Effector memory CD4-positive, alpha-beta T cell (primary cell): ENCODE measurements around the gene C21orf58.

Experiments
- DNase-seq, 3 donors: peaks; one replicate each; pipeline ENCODE4 v3.0.0-alpha.2; 2020
- H3K27ac ChIP-seq: 2 replicates; pipeline ENCODE4 v1.7.0; 2013; ENCODE audit warnings: mild to moderate bottlenecking, low read length, moderate library complexity; ENCODE audit not compliant: insufficient read depth, poor library complexity, severe bottlenecking
- H3K27me3 ChIP-seq: replicated peaks from 2 replicates; pipeline ENCODE4 v1.7.0; 2013; ENCODE audit warnings: mild to moderate bottlenecking, low read length; ENCODE audit not compliant: insufficient read depth, control insufficient read depth, poor library complexity, severe bottlenecking
- H3K36me3 ChIP-seq: 2 replicates; pipeline ENCODE4 v1.7.0; 2013; ENCODE audit warnings: mild to moderate bottlenecking, low read length, moderate library complexity; ENCODE audit not compliant: control insufficient read depth, insufficient read depth
- H3K4me1 ChIP-seq: 2 replicates; pipeline ENCODE4 v1.7.0; 2013; ENCODE audit warnings: low read length, mild to moderate bottlenecking; ENCODE audit not compliant: control insufficient read depth, insufficient read depth, poor library complexity, severe bottlenecking
- H3K4me3 ChIP-seq: 2 replicates; pipeline ENCODE4 v1.7.0; 2013; ENCODE audit warnings: low read length, low read depth, mild to moderate bottlenecking; ENCODE audit not compliant: insufficient read depth, poor library complexity, severe bottlenecking
- H3K9me3 ChIP-seq: 2 replicates; pipeline ENCODE4 v1.7.0; 2013; ENCODE audit warnings: mild to moderate bottlenecking, low read length, moderate library complexity; ENCODE audit not compliant: control insufficient read depth

C21orf58 gene

GRCh38 chr21:46354046-46354445, 30.4 kb upstream of the C21orf58 start:
- H3K4me1 ChIP-seq = no peaks in the 10 kb centered on the region
- H3K36me3 ChIP-seq = peaks cover 89% of the 10 kb centered on the region
- no peak overlapping the region for H3K4me3 ChIP-seq
- no peak overlapping the region for H3K27ac ChIP-seq
- H3K27me3 ChIP-seq = no peaks in the 10 kb centered on the region
- H3K9me3 ChIP-seq = no peaks in the 10 kb centered on the region
- no peak for DNase-seq

- peaks cover 93% of the 10 kb centered on the region for H3K36me3 ChIP-seq
- H3K4me1 ChIP-seq = no peaks in the 10 kb centered on the region
- no peak overlapping the region for H3K27ac ChIP-seq
- no peak overlapping the region for H3K4me3 ChIP-seq
- H3K9me3 ChIP-seq = no peaks in the 10 kb centered on the region
- no peaks in the 10 kb centered on the region for H3K27me3 ChIP-seq
- no peak for DNase-seq
Observed at GRCh38 chr21:46352913-46353312, 29.2 kb upstream of the C21orf58 start.

DNA sequence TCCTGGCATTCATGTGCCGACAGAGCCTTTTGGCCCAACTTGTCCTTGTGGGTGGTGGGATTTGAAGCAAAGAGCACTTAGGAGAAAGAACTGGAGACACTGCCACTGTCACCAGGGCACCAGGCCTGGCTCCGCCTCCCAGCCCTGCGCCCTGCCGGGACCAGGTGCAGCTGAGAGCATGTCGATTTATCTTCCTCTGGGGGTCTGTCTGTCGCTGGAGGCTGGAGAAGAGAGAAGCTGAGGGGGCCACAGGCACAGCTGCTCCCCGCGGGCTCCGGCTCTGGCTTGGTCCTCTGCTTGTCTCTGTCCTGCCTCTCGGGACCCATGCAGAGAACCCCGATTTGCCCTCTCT, 28.5 kb upstream of the C21orf58 start:
- Histone ChIP-seq H3K27me3 (no peaks in the 10 kb centered on the region), H3K27ac (no peak overlapping the region), H3K36me3 (peaks cover 93% of the 10 kb centered on the region)

GRCh38 chr21:46351476-46352163, 27.9 kb upstream of the C21orf58 start:
- Histone ChIP-seq H3K27me3 (no peaks in the 10 kb centered on the region), H3K9me3 (no peaks in the 10 kb centered on the region), H3K27ac (no peak overlapping the region), H3K4me3 (no peak overlapping the region), H3K4me1 (no peaks in the 10 kb centered on the region), H3K36me3 (peaks cover 93% of the 10 kb centered on the region)
- no peak for DNase-seq

More for the DNA sequence above, 28.5 kb upstream of the C21orf58 start:
- H3K9me3 ChIP-seq = no peaks in the 10 kb centered on the region
- no peak for DNase-seq
- no peaks in the 10 kb centered on the region for H3K4me1 ChIP-seq
- H3K4me3 ChIP-seq = no peak overlapping the region

- peaks cover 93% of the 10 kb centered on the region for H3K36me3 ChIP-seq
- DNase-seq = no peak
- H3K9me3 ChIP-seq = no peaks in the 10 kb centered on the region
Observed at GRCh38 chr21:46350981-46351380, 27.3 kb upstream of the C21orf58 start.

GRCh38 chr21:46350571-46350970, 26.9 kb upstream of the C21orf58 start:
- Histone ChIP-seq H3K27ac (no peak overlapping the region), H3K9me3 (no peaks in the 10 kb centered on the region), H3K27me3 (no peaks in the 10 kb centered on the region), H3K36me3 (peaks cover 95% of the 10 kb centered on the region), H3K4me3 (no peak overlapping the region), H3K4me1 (no peaks in the 10 kb centered on the region)
- DNase-seq = no peak

More at GRCh38 chr21:46350981-46351380, 27.3 kb upstream of the C21orf58 start:
- no peak overlapping the region for H3K27ac ChIP-seq
- H3K4me3 ChIP-seq = no peak overlapping the region
- no peaks in the 10 kb centered on the region for H3K4me1 ChIP-seq
- H3K27me3 ChIP-seq = no peaks in the 10 kb centered on the region

DNA sequence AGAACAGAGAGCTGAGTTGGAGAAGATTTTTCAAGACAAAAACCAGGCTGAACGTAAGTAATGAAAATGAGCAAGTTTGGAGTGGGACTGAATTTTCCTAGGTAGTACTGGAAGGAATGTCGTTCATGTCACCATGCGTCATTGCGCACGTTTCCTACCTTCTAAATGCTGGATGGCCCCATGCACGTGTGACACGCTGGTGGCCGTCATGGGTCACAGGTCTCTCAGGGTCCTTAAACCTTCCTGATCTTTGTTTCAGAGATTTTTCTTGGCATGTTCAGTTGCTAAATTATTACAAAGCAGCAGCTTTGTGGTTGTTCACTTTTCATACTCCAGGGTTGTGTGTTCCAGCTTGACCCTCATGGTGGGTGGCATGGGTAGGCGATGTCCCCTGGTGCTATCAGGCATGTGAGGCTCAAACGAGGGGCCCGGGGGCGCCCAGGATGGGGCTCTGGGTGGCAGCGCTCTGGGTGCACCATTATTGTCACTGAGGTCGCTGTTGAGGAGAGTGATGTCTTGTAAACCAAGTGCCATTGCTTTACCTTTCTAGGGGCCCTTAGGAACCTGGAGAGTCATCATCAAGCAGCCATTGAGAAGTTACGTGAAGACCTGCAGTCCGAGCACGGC, 25.6 kb upstream of the C21orf58 start:
- no peaks in the 10 kb centered on the region for H3K4me1 ChIP-seq
- H3K9me3 ChIP-seq = no peaks in the 10 kb centered on the region
- H3K4me3 ChIP-seq = no peak overlapping the region
- H3K27me3 ChIP-seq = no peaks in the 10 kb centered on the region
- no peak overlapping the region for H3K27ac ChIP-seq
- no peak for DNase-seq
- peaks cover 84% of the 10 kb centered on the region for H3K36me3 ChIP-seq

- Histone ChIP-seq H3K36me3 (peaks cover 70% of the 10 kb centered on the region), H3K4me1 (no peaks in the 10 kb centered on the region), H3K27me3 (no peaks in the 10 kb centered on the region), H3K9me3 (no peaks in the 10 kb centered on the region), H3K27ac (no peak overlapping the region), H3K4me3 (no peak overlapping the region)
- DNase-seq = no peak
Observed at GRCh38 chr21:46347791-46348381, 24.2 kb upstream of the C21orf58 start.

GRCh38 chr21:46347203-46347550, 23.5 kb upstream of the C21orf58 start:
- no peak for DNase-seq
- no peak overlapping the region for H3K4me3 ChIP-seq
- no peaks in the 10 kb centered on the region for H3K27me3 ChIP-seq
- peaks cover 63% of the 10 kb centered on the region for H3K36me3 ChIP-seq
- H3K27ac ChIP-seq = no peak overlapping the region
- H3K9me3 ChIP-seq = no peaks in the 10 kb centered on the region
- H3K4me1 ChIP-seq = no peaks in the 10 kb centered on the region
